Amniotic epithelial cell (primary cell): ENCODE results near the gene CELSR1.

ENCODE experiments used
- DNase-seq: peaks from one replicate; pipeline ENCODE4 v3.0.0-alpha.2; 2010; ENCODE audit warnings: low read depth

CELSR1 gene

DNA sequence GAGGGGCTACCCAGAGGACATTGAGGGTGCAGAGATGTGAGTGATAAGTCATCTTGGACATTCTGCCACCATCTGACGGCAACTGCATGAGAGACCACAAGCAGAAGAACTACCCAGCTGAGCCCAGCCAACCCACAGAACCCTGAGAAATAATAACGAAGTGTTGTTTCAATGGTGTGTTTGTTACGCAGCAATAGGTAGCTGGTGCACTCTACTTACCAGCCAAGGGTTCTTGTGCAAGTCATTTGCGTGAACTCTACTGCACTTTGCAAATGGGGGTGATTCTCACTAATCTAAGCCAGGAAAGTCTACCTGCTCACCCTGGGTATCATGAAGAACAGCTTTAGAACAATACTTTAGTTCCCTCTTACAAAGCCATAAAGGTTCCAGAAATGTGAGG lies 15.8 kb upstream of the CELSR1 start:
- DNase-seq = no peak

DNA sequence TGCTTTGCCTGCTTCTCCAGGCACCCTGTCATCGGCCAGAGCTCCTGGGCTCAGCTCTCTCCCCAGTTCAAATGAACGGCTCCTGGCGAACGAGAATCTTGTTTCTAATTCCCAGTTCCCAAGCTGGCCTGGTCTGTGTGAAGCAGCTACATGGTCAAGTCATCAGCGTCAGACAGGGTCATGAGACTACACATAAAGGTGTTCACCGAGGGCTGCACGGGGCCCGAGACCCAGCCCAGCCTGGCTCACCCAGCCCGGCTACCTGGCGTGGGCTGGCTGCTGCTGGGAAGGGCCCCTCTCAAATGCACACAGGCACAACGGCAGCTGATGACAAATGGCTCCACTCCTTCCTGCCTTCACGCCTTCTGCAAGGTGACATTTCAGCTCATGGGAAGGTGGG lies 14.6 kb upstream of the CELSR1 start:
- no peak for DNase-seq

DNA sequence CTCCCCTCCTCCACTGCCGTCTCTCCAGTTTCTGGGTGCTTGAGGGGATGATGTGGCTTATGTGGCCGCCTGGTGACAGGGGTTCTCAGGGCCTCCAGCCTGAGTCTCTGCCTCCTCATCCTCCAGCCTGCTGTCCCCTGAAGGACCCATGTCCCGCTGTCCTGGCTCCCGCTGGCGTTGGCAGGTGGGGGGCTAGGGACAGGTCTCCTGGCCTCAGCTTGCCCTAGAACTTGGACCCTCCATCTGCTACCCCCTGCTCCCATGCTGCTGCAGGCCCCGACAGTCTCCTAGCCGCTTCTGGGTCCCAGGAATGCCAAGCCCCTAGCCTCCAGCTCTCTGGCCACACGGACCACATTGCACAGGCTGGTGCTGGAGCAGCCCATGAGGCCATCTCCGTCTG lies 13.9 kb upstream of the CELSR1 start:
- no peak for DNase-seq

DNA sequence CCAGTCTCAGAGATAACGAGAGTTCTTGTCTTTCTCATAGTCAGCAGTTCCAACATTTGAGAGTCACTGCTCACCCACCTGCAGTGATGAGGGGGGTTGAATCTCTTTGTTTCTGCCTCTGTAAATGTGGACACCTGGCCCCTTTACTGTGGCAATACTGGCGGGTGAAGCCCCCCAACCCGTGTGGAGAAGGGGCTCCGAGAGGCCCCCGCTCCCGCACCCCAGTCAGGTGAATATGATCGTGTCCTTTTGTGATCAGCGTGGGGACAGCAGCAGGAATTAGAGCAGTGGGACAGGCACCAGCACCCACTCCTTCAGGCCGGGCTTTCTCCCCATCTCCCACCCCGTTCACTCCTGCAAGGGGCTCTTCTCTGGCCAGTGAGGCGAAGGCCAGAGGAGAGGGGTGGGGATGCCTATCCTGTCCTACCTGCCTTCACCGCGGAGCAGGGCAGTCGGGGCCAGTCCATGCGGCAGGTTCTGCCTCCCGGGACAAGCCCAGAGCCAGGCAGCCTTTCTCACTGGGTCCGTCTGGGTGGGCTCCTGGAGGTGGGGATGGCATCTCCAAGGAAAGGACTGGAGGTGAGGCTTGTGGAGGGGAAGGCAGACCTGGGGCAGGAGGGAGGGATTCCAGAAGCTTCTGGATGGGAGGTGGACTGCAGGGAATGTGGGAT lies 12.7 kb upstream of the CELSR1 start:
- no peak for DNase-seq

DNA sequence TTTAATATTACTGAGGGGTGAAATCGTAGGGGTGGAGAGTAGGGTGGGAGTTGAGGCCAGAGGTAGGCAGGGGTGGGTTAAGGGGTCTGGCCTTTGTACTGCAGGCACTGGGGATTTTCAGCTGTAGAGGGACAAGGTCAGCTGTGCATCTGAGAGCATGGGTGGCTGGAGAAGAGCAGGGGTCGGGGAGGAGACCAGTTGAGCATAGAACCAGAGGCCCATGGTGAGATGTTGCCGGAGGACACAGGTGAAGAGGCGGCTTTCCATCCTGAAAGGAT lies 12.1 kb upstream of the CELSR1 start:
- DNase-seq = no peak

DNA sequence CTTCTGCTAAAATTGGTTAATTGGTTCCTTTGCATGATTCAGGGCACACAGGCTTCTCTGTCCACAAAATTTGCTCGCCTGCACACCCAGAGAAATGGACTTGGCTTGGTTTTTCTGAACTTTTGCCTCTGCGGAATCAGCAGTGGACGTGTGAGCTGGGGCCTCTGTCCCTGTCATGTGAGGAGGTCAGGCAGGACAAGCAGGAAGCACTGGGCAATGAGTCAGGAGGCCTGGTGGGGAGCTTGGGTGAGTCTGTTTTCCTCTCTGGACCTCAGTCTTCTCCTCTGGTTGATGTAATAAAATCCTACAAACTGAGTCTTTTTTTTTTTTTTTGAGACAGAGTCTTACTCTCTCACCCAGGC lies 10.4 kb upstream of the CELSR1 start:
- peak; percentile 80 for DNase-seq

DNA sequence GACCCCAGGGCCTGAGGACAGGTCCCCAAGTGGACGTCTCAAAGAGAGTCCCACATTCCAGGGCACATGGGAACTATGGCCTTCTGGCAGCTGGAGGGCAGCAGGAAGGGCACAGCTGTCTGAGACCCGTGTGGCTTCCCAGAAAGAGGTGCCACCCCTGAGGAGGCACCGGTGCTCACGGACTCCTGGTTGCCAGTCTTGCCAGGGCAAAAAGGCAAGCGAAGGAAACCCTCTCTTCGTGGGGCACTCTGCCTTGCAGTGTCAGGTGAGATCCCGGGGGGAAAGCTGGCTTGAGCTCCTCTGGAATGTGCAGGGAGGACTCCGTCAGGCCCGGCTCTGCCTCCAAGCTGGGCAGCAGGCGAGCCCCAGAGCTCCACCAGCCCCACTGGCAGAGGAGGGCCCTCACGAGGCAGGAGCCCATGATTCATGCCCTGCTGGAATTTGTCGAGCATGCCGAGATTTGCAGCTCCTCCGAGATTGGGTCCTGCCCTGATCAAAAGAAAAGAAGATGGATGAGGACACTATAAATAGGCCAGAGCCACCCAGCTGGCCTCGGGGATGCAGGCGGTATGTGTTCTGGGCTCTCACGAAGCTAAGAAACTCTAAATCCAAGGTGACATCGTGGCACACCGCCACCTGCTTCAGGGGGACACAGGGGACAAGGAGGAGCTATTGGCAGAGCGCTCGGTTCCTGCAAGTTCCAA lies 9.9 kb upstream of the CELSR1 start:
- peak; percentile 73 for DNase-seq

DNA sequence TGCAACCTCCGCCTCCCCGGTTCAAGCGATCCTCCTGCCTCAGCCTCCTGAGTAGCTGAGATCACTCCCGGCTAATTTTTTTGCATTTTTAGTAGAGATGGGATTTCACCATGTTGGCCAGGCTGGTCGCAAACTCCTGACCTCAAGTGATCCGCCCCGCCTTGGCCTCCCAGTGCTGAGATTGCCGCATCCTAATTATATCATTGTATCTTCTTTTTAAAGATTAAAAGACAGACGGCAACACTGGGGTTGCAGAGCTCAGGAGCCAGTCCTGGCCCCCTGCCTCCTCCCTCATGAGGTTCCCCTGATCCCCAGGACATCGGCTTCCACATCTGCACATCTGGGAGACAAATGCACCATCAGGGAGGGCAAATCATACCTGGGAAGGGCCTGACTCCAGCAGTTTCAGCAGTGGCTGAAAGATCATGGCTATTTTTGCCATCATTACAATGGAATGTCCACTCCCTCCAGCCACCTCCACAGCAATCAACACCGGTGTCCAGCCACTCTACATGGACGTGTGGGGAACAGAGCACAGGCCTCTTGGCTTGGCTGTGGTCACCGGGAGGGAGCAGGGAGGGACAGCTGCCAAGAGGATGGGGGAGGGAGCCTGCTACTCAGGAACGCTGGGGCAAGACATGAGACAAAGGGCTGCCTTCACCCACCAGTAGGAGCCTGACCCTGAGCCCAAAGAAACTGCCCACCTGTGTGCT lies 9.2 kb upstream of the CELSR1 start:
- DNase-seq = peak; percentile 34

DNA sequence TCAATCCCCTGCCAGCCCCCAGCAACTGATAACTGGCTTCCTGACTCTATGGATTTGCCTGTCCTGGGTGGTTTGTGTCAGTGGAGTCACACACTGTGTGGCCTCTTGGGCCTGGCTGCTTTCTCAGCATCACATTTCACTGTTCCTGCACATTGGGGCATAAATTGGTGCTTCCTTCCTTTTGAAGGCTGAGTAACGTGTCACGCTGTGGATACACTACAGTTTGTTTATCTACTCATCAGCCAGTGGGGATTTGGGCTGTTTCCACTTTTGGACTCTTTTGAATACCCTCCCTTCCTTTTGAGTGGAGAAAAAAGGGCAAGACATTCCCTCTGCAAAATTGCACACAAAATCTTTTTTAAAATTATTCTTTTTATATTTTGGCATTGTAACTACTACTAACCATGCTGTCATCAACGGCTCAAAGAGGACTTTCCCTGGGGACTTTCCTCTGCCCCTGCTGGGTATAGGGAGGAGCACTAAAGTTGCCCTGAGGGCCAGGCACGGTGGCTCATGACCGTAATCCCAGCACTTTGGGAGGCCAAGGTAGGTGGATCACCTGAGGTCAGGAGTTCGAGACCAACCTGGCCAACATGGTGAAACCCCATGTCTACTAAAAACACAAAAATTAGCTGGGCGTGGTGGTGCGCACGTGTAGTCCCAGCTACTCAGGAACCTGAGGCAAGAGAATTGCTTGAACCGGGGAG lies 7.8 kb upstream of the CELSR1 start:
- no peak for DNase-seq

DNA sequence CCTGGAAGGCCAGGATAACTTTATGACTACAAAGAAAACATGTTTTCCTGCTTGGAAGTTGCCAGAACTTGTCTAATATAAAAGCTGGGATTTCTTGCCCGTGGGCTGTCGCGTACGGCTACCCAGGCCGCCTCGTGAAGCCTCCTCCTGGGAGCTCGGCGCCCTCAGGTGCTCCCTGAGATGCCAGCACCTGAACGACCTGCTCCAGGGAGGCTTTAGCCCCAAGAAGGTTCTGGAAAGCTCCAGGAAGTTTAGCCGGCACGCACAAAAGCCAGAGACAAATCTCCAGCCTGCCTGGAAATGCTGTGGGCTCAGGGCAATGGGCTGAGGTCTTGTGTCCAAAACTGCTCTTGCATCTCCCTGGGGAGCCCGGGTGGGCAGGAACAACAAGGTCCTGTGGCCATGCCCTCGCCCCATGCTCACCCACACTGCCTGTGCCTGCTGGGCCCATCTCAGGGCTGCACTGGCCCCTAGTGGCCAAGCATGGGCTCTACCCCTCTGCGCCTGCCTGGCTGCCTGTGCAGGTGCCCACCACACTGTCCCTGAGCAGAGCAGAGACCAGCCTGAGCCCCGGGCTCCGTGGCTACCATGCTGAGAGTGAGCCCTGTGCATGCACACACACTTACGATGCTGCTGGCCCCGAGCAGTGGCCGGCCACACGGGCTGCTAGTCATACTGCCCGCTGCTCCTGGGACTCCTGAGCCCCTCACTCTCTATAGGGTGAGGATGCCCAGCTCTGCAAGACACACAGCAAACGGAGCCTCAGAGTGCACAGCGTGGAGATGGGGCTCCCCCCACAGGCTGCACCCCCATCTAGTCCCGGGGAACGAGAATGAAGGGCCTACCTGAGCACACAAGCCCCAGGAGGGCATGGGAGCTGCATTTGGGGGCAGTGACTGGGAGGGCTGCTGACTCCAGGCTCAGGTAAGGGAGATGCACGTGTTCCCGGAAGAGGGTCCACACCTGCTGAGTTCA lies 4.9 kb upstream of the CELSR1 start:
- peak; percentile 44 for DNase-seq

DNA sequence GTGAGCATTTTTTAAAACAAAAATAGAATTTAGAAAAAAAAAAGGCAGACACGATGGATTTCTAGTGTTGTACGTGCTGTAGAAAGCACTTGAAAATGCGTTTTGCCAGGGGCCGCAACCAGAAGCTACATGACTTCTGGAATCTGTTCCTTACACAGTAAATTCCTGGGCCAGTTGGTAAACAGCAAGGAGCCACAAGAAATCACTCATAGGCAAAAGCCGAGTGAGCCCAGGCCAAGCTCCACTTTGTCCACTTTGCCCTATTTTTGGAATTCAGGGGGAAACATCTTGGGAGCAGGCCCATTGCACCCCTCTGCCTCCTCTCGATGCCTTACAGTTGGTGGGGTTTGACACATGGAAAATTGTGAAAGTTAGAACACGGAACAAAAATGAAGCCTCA lies 4.1 kb upstream of the CELSR1 start:
- no peak for DNase-seq

DNA sequence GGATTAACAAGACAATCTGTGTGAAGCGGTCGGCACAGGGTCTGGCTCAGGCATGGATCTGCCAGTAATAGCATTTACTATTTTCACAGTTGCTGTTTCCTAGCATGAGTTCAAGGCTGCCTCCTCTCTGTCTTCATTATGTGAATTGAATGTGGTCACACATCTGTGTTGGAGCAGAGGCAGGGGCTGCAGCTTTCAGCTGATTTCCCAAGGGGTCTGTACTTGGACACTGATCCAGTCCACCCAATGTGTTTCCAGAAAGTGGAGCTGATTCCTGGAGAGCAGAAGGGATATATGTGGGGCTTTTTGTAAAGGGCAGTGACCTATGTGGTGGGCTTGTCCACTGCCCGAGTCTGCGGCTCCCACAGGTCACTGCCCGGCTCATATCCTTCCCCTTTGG lies 3.5 kb upstream of the CELSR1 start:
- DNase-seq = no peak

DNA sequence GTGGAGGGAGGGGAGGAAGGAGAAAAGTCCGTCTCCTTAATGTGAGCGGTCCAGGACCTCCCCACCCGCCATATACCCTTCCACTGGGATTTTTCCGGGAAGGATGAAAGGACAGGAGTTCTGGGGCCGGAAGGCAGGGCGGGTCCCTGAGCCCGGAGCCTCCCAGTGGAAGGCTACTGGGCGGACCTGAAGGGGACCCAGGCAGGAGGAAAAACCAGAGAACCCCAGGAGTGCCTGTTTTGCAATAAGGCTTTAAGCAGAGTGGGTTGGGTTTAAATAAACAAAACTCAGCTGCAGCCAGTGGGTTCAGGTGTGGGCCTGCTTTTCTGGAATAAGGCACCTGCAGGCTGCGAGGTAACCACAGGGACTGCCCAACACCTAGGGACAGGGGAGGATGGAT lies 1.7 kb upstream of the CELSR1 start:
- DNase-seq = no peak

DNA sequence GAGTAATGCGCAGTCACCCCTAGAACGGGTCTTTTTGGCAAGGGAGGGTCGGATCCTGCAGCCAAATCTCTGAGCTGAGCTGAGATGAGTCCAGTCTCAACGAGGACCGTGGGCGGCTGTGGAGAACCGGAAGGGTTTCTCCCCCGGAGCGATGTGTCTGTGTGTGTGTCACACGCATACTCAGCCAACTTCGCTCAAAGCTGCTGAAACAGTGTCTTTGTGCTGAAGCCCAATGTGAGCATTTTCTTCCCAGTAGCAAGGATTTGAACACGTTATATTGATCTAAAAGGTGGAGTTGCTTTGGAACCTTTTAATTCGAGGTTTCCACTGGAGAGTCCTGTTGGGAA lies 1.4 kb upstream of the CELSR1 start:
- peak; percentile 6 for DNase-seq

DNA sequence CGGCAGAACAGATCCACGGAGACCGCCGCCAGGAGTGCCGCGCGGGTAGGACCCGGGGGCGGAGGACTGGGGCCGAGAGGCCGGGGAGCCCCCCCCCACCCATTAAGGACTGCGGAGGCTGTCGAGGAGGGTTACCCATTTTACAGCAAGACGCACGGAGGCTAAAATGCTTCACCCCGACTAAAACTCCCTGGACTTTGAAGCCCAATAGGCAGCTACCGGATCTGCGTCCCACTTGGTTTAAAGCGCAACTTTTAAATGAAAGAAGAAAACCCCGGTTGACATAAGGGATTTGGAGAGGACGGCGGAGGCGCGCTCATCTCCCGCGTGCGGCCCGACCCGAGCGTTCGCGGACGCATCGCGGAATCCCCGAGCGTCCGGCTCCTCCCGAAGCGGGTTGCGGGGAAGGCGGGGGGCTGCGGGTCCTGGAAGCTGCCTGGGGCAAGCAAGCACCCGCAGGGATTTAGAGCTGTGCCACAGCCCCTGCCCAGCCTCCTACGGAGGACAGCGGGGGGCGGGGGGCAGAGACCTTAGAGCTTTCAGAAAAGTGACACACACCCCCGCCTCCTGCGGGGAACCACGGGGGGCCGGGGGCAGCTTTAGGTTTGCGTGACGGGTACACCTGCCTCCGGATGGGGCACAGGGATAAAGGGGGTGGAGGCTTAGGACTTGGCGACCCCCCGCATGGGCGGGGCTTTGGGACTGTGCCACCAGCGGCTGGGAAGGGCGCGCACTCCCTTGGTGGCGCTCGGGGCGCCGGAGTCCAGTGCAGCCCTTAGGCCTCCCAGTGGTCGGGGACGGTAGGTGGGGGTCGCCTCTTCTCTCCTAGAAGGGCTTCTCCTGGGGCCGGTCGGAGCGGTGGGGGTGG lies 760 bp upstream of the CELSR1 start:
- peak; percentile 6 for DNase-seq

DNA sequence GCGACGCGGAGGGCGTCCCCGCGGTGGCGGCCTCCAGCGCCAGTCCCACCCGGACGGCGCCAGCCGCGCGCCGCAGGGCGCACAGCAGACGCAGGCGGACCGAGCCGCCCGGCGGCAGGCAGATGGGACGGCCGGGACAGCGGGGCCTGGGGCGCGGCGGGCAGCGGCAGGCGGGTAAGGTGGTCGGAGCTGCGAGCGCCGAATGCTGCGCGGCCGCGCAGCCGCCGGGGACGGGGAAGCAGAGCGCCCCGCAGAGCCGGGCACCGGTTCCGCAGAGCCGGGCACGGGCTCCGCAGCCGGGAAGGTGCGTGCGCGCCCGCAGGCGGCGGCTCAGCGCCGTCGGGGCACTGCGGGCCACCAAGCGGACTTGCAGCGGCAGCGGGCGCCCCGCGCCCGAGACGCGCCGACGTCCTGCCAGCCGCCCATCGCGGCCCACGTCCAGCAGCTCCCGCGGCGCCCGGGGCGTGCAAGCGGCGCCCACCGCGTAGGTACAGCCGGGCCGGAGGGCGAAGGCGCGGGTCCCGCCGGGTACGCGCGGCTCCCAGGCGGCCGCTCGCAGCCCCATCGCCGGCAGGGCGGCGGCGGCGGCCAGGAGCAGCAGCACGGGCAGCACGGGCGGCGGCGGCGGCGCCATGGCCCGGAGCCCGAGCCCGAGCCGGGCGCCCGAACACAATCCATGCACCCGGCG lies 739 bp downstream of the CELSR1 start:
- DNase-seq = no peak

DNA sequence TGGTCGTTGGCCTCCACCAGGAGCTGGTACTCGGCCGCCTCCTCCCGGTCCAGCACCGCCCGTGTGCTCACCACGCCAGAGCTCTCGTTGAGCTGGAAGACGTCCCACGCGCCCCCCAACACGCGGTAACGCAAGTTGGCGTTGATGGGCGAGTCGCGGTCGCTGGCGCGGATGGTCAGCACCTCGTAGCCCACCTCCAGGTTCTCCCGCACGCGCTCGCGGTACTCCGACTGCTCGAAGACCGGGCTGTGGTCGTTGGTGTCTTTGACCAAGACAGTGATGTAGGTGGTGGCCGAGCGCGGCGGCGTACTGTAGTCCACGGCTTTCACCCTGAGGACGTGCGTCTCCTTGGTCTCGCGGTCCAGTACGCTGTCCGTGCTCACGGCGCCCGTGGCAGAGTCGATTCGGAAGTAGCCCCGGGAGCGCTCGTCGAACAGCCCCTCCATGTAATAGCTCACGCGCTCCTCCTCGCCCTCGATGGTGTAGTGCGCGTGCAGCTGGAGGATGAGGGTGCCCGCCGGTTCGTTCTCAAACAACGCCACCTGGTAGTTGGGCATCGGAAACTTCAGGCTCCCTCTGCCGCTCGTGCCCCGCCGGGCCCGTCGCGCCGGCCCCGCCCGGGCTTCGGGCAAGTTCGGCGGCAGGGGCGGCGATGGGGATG lies 1.4 kb downstream of the CELSR1 start:
- DNase-seq = no peak

DNA sequence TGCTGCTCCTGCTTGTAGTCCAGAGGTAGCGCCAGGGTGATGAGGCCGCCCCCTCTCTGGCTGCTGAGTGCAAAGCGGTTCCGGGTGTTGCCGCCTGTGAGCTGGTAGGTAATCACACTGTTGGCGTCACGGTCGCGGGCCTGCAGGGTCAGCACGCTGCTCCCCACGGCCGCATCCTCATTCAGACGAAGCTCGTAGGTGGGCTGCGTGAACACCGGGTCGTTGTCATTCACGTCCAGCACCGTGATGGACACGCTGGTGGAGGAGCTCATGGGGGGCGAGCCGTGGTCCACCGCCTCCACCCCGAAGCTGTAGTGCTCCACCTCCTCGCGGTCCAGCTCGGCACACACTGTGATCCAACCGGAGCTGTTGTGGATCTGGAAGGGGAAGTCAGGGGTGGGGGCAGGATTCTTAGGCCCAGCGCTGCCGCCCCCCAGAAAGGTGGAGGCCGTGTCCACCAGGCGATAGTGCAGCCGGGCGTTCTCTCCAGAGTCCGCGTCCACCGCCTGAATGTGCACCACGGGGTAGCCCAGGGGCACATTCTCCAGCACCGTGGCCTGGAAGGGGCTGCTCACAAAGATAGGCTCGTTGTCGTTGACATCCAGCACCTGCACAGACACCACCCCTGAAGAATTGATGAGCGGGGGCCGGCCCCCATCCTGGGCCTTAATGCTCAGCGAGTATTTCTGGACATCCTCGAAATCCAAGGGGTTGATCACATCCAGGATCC lies 2.4 kb downstream of the CELSR1 start:
- DNase-seq = no peak

DNA sequence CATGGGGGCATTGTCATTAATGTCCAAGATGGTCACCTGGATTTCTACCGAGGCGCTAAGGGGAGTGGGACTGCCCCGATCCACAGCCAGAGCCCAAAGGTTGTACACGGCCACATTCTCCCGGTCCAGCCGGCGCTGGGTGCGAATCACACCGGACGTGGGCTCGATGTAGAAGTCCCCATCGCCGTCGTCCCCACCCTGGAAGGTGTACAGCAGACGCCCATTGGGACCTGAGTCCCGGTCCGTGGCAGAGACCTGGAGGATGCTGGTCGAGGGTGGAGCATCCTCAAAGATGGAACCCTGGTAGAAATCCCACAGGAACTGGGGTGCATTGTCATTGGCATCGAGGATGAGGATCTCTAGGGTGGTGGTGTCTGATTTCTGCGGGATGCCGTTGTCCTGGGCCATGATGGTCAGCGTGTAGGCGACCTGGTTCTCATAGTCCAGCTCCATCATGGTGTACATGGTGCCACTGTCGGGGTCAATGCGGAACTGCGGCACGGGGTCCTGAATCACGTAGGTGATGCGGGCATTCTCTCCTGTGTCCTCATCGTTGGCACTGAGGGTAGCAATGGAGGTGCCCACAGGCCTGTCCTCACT lies 3.1 kb downstream of the CELSR1 start:
- DNase-seq = no peak
